Activated CD8-positive, alpha-beta memory T cell treated with anti-CD3 and anti-CD28 coated beads, Interleukin-2, amount 50 U/mL, for 4 hours (primary cell): ENCODE measurements around the gene PCBP3.
A peak's percentile ranks its signal among the peaks of the same experiment; 100 is the strongest.

Experiments used
- DNase-seq: peaks from one replicate; pipeline ENCODE4 v3.0.0-alpha.2; 2020

PCBP3 gene

GRCh38 chr21:45764792-45765191 lies 121.3 kb downstream of the PCBP3 start:
- no peak for DNase-seq

GRCh38 chr21:45765375-45765774 lies 121.8 kb downstream of the PCBP3 start:
- DNase-seq: no peak

- no peak for DNase-seq
Observed at GRCh38 chr21:45766055-45766454, 122.5 kb downstream of the PCBP3 start.

- DNase-seq: no peak
Observed at GRCh38 chr21:45766501-45766900, 123.0 kb downstream of the PCBP3 start.

GRCh38 chr21:45767071-45768006 lies 123.8 kb downstream of the PCBP3 start:
- no peak for DNase-seq

- DNase-seq: peak; percentile 40
Observed at GRCh38 chr21:45768011-45768739, 124.7 kb downstream of the PCBP3 start.

- DNase-seq: no peak
Observed at GRCh38 chr21:45768740-45769048, 125.2 kb downstream of the PCBP3 start.

GRCh38 chr21:45769294-45769693 lies 125.8 kb downstream of the PCBP3 start:
- no peak for DNase-seq

- DNase-seq: no peak
Observed at GRCh38 chr21:45769896-45770295, 126.4 kb downstream of the PCBP3 start.

GRCh38 chr21:45772180-45772579 lies 128.7 kb downstream of the PCBP3 start:
- no peak for DNase-seq

- no peak for DNase-seq
Observed at GRCh38 chr21:45774291-45774690, 130.8 kb downstream of the PCBP3 start.

- no peak for DNase-seq
Observed at GRCh38 chr21:45776971-45777370, 133.4 kb downstream of the PCBP3 start.

- DNase-seq: no peak
Observed at GRCh38 chr21:45778686-45779085, 135.2 kb downstream of the PCBP3 start.

GRCh38 chr21:45779226-45779625 lies 135.7 kb downstream of the PCBP3 start:
- no peak for DNase-seq

- DNase-seq: no peak
Observed at GRCh38 chr21:45780647-45781046, 137.1 kb downstream of the PCBP3 start.

- no peak for DNase-seq
Observed at GRCh38 chr21:45781741-45782140, 138.2 kb downstream of the PCBP3 start.

- no peak for DNase-seq
Observed at GRCh38 chr21:45786660-45787059, 143.1 kb downstream of the PCBP3 start.

GRCh38 chr21:45787371-45787770 lies 143.8 kb downstream of the PCBP3 start:
- no peak for DNase-seq

- no peak for DNase-seq
Observed at GRCh38 chr21:45788198-45788597, 144.7 kb downstream of the PCBP3 start.

- no peak for DNase-seq
Observed at GRCh38 chr21:45788637-45789506, 145.3 kb downstream of the PCBP3 start.

- DNase-seq: no peak
Observed at GRCh38 chr21:45790427-45790826, 146.9 kb downstream of the PCBP3 start.

- DNase-seq: no peak
Observed at GRCh38 chr21:45791562-45792418, 148.3 kb downstream of the PCBP3 start.
